Ovary (tissue), 3 donors: ENCODE data around the gene CIB1.

ENCODE experiments used
- EP300 ChIP-seq: sonication (generic); formaldehyde crosslinking; IDR thresholded peaks from one replicate; pipeline ENCODE4 v1.6.1; 2017; ENCODE audit warnings: antibody characterized with exemption
- POLR2A ChIP-seq: fragments of 450-650 bp; IDR thresholded peaks from one replicate; pipeline ENCODE4 v1.6.1; 2017; ENCODE audit warnings: antibody characterized with exemption, mild to moderate bottlenecking, moderate library complexity
- TF ChIP-seq, protein P1 (sequence below), 3 donors: fragments of 450-650 bp in 2 of 3; fragments of 200-600 bp in 1 of 3; IDR thresholded peaks; one replicate each; pipeline versions ENCODE4 v1.5.1 to v1.8.0; 2016 to 2022; ENCODE audit warnings: antibody characterized with exemption in 3 of 3, mild to moderate bottlenecking in 1 of 3
- donor health status: DM: no; HTN: no; CAD: no.

DNA sequence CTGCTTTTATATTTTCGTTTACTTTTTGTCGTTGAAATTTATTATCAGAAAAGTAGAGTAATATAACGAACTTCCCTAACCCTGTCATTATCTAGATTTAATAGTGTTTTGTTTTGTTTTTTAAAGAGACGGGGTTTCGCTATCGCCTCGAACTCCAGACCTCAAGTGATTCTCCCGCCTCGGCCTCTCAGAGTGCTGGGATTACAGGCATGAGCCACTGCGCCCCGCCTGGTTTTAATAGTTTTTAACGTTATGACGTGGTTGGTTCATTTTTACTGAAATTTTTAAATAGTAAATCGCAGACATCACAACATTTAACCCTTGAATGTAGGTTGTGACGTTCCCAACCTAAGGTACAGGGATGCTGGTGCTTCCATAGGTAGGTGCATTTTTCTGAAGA, 32.7 kb upstream of the CIB1 start:
- TF ChIP-seq, protein P1, sequence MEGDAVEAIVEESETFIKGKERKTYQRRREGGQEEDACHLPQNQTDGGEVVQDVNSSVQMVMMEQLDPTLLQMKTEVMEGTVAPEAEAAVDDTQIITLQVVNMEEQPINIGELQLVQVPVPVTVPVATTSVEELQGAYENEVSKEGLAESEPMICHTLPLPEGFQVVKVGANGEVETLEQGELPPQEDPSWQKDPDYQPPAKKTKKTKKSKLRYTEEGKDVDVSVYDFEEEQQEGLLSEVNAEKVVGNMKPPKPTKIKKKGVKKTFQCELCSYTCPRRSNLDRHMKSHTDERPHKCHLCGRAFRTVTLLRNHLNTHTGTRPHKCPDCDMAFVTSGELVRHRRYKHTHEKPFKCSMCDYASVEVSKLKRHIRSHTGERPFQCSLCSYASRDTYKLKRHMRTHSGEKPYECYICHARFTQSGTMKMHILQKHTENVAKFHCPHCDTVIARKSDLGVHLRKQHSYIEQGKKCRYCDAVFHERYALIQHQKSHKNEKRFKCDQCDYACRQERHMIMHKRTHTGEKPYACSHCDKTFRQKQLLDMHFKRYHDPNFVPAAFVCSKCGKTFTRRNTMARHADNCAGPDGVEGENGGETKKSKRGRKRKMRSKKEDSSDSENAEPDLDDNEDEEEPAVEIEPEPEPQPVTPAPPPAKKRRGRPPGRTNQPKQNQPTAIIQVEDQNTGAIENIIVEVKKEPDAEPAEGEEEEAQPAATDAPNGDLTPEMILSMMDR (IDR thresholded peaks at IDR 0.05): no peak
- TF ChIP-seq POLR2A: no peak
- TF ChIP-seq EP300: no peak
